Vagina (tissue), 2 donors: ENCODE data around the gene HELZ. TPM values are rescaled to one million over a fixed set of nuclear protein-coding genes. Genes with fewer than 3 reads are reported as not detected.

Source experiments
- DNase-seq, 2 donors: peaks; one replicate each; pipeline ENCODE4 v3.0.0-alpha.2; 2017; ENCODE audit errors: extremely low spot score in 2 of 2
- H3K27ac ChIP-seq: fragments of 200-600 bp; sonication (generic); one replicate; pipeline ENCODE4 v1.5.1; 2019
- H3K27me3 ChIP-seq: fragments of 200-600 bp; sonication (generic); one replicate; pipeline ENCODE4 v1.5.1; 2019
- H3K36me3 ChIP-seq, 2 donors: fragments of 200-600 bp; sonication (generic); one replicate each; pipeline ENCODE4 v1.5.1; 2017 to 2019
- H3K4me1 ChIP-seq: fragments of 200-600 bp; sonication (generic); one replicate; pipeline ENCODE4 v1.5.1; 2019
- H3K4me3 ChIP-seq, 2 donors: fragments of 200-600 bp; sonication (generic); 1 replicate in 1 of 2; 2 replicates in 1 of 2; pipeline ENCODE4 v1.5.1; 2016 to 2019
- H3K9me3 ChIP-seq: fragments of 200-600 bp; sonication (generic); one replicate; pipeline ENCODE4 v1.5.1; 2019
- POLR2A ChIP-seq, 2 donors: fragments of 450-650 bp; IDR thresholded peaks; one replicate each; pipeline ENCODE4 v1.6.1; 2017; ENCODE audit warnings: antibody characterized with exemption in 2 of 2, mild to moderate bottlenecking in 2 of 2, moderate library complexity in 2 of 2
- POLR2AphosphoS5 ChIP-seq, 2 donors: sonication (generic); formaldehyde crosslinking; IDR thresholded peaks; one replicate each; pipeline ENCODE4 v1.9.0; 2017; ENCODE audit warnings: antibody characterized with exemption in 2 of 2, mild to moderate bottlenecking in 2 of 2, low read depth in 1 of 2; ENCODE audit not compliant: insufficient read depth in 1 of 2
- intact Hi-C: fragments of 100-400 bp; cut with DNase I; formaldehyde crosslinking; loops from one replicate; pipeline ENCODE4 v1.15.1; 2023
- total RNA-seq: library from RNA; depleted of rRNA; stranded (reverse); fragments of >200 nt; gene quantifications from one replicate; pipeline ENCODE4 v1.2.3, GENCODE V29; 2016
- TF ChIP-seq, protein P1 (sequence below), 3 experiments: fragments of 450-650 bp in 2 of 3; fragments of 200-600 bp in 1 of 3; sonication (generic) in 1 of 3; IDR thresholded peaks; one replicate each; pipeline ENCODE4 v1.5.1; 2017 to 2019; ENCODE audit warnings: antibody characterized with exemption in 3 of 3, mild to moderate bottlenecking in 2 of 3, moderate library complexity in 2 of 3

The HELZ gene
- total RNA-seq, 1 donor from 2014 or later = 31.4 TPM

DNA sequence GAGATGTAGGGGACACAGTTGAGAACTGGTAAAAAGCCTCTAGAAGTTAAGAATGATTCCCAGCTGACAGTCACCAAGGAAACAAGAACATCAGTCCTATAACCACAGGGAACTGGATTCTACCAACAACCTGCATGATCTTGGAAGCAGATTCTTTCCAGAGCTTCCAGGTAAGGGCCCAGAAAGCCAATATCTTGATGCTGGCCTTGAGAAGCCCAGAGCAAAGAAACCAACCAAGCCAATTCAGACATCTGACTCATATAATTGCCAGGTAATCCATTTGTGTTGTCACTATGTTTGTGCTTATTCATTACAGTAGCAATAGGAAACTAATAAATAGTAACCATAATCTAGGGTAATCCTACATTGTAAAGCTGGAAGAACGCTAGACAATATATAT is 119.1 kb downstream of the HELZ start:
- Histone ChIP-seq H3K4me3 (no peak overlapping the region), H3K27ac (no peak overlapping the region), H3K36me3 (no peaks in the 10 kb centered on the region), H3K4me1 (no peaks in the 10 kb centered on the region), H3K9me3 (no peaks in the 10 kb centered on the region), H3K27me3 (no peaks in the 10 kb centered on the region)
- no peak for TF ChIP-seq POLR2AphosphoS5 (IDR thresholded peaks at IDR 0.05; ENCODE audit: insufficient read depth in 1 of 2, low read depth in 1 of 2)
- TF ChIP-seq, protein P1, sequence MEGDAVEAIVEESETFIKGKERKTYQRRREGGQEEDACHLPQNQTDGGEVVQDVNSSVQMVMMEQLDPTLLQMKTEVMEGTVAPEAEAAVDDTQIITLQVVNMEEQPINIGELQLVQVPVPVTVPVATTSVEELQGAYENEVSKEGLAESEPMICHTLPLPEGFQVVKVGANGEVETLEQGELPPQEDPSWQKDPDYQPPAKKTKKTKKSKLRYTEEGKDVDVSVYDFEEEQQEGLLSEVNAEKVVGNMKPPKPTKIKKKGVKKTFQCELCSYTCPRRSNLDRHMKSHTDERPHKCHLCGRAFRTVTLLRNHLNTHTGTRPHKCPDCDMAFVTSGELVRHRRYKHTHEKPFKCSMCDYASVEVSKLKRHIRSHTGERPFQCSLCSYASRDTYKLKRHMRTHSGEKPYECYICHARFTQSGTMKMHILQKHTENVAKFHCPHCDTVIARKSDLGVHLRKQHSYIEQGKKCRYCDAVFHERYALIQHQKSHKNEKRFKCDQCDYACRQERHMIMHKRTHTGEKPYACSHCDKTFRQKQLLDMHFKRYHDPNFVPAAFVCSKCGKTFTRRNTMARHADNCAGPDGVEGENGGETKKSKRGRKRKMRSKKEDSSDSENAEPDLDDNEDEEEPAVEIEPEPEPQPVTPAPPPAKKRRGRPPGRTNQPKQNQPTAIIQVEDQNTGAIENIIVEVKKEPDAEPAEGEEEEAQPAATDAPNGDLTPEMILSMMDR (IDR thresholded peaks at IDR 0.05) = no peak
- intact Hi-C loops = no loop called here
- no peak for DNase-seq

DNA sequence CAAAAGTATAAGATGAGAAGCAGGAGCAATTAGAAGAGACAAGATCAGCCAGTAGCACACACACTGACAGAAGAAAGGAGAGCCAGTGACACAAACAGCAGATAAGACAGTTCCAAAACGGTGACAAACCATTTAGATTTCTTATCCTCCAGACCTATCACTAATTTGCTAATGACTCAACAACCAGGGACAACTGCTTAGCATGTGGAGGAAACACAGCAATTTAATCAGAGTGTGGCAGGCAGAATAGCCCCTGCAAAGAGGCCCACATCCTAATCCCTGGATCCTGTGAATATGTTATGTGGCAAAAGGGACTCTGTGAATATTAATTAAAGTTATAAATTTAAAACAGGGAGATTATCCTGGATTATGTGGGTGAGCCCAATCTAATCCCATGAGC is 119.6 kb downstream of the HELZ start:
- DNase-seq = no peak
- TF ChIP-seq POLR2AphosphoS5 (IDR thresholded peaks at IDR 0.05; ENCODE audit: insufficient read depth in 1 of 2, low read depth in 1 of 2) = no peak
- TF ChIP-seq, protein P1 (IDR thresholded peaks at IDR 0.05) = no peak
- peaks cover 0 to 1% of the 10 kb centered on the region in 2 donors for H3K36me3 ChIP-seq
- intact Hi-C loops = no loop called here
- H3K27ac ChIP-seq = no peak overlapping the region
- H3K4me1 ChIP-seq = no peaks in the 10 kb centered on the region
- H3K9me3 ChIP-seq = no peaks in the 10 kb centered on the region
- H3K4me3 ChIP-seq = no peak overlapping the region
- no peaks in the 10 kb centered on the region for H3K27me3 ChIP-seq

DNA sequence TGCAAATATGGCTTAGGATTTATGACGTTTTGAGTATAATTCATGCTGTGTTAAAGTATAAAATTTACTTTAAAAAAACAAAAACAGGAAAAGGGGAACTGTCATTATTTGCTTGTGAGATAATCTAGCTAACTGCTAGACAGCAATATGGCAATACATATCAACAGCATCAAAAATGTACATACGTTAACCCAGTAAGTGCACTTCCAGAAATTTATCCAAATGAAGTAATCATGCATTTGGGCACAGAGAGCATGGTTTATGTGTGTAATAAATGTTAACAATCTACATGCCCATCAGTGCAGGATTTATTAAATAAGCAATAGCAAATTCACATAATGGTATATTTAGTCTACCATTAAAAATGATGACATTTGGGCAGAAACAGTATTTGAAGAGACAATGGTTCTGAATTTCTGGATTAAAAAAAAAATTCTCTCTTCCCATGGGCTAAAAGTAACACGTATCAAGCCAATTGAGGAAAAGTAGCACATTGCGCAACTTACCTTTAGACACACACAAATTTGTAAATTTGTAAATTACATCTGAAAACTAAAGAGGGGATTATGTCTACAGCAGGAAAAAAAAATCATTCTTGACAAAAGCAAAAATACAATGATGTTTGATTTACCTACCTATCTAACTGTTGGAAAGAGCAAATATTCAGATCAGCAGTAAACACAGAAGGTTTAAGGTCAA is 120.4 kb downstream of the HELZ start:
- no peak overlapping the region for H3K4me3 ChIP-seq
- no peak overlapping the region for H3K27ac ChIP-seq
- H3K4me1 ChIP-seq = no peaks in the 10 kb centered on the region
- no peaks in the 10 kb centered on the region for H3K9me3 ChIP-seq
- no peak for DNase-seq
- H3K36me3 ChIP-seq = peaks cover 0 to 7% of the 10 kb centered on the region in 2 donors
- H3K27me3 ChIP-seq = no peaks in the 10 kb centered on the region
- TF ChIP-seq POLR2A (IDR thresholded peaks at IDR 0.05) = no peak
- no peak for TF ChIP-seq POLR2AphosphoS5 (IDR thresholded peaks at IDR 0.05; ENCODE audit: insufficient read depth in 1 of 2, low read depth in 1 of 2)
- TF ChIP-seq, protein P1 (IDR thresholded peaks at IDR 0.05) = no peak
- intact Hi-C loops = no loop called here

DNA sequence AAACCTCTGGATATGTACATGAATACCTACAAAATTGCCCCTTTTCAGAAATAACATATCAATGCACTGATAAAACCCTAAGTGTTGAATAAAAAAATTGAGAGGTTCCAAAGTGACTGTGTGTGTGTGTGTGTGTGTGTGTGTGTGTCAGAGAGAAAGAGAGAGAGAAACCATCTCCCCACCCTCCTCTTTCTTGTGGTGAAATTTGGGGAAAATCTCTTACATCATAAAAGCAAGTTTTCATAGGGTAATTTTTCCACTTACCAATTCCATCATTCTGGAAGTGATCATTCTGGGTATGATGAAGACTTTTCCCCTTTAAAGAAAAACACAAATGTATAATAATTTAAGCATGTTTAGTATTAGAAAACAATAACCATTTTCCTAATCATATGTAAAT is 121.3 kb downstream of the HELZ start:
- intact Hi-C loops = no loop called here
- H3K36me3 ChIP-seq = peaks cover 0 to 16% of the 10 kb centered on the region in 2 donors
- DNase-seq = no peak

More for the DNA sequence above, 121.3 kb downstream of the HELZ start:
- no peaks in the 10 kb centered on the region for H3K27me3 ChIP-seq
- no peak overlapping the region for H3K27ac ChIP-seq
- no peak overlapping the region for H3K4me3 ChIP-seq
- TF ChIP-seq POLR2AphosphoS5 (IDR thresholded peaks at IDR 0.05; ENCODE audit: insufficient read depth in 1 of 2, low read depth in 1 of 2) (no peak), POLR2A (IDR thresholded peaks at IDR 0.05) (no peak)
- TF ChIP-seq, protein P1 (IDR thresholded peaks at IDR 0.05) = no peak
- no peaks in the 10 kb centered on the region for H3K9me3 ChIP-seq
- no peaks in the 10 kb centered on the region for H3K4me1 ChIP-seq
